AG08396 (cell line): ENCODE measurements around the gene IGF2R.
A peak's percentile ranks its signal among the peaks of the same experiment; 100 is the strongest.

Experiments
- DNase-seq: peaks from one replicate; pipeline ENCODE4 v3.0.0; 2012; ENCODE audit warnings: low spot score, mixed read lengths

The IGF2R gene

GRCh38 chr6:160028487-160029275 lies 59.8 kb downstream of the IGF2R start:
- no peak for DNase-seq

- DNase-seq, result no peak
Observed at GRCh38 chr6:160029525-160029924, 60.6 kb downstream of the IGF2R start.

GRCh38 chr6:160030103-160030502 lies 61.2 kb downstream of the IGF2R start:
- DNase-seq, result peak; percentile 88

- no peak for DNase-seq
Observed at GRCh38 chr6:160031442-160031841, 62.6 kb downstream of the IGF2R start.

GRCh38 chr6:160031871-160032270 lies 63.0 kb downstream of the IGF2R start:
- DNase-seq, result no peak

GRCh38 chr6:160032538-160032937 lies 63.7 kb downstream of the IGF2R start:
- no peak for DNase-seq

- DNase-seq, result no peak
Observed at GRCh38 chr6:160034036-160034930, 65.4 kb downstream of the IGF2R start.

GRCh38 chr6:160035241-160035640 lies 66.4 kb downstream of the IGF2R start:
- DNase-seq, result no peak

GRCh38 chr6:160035693-160036330 lies 66.9 kb downstream of the IGF2R start:
- DNase-seq, result no peak

- DNase-seq, result no peak
Observed at GRCh38 chr6:160036331-160036695, 67.4 kb downstream of the IGF2R start.

GRCh38 chr6:160036790-160037206 lies 67.9 kb downstream of the IGF2R start:
- peak; percentile 69 for DNase-seq

GRCh38 chr6:160038479-160038878 lies 69.6 kb downstream of the IGF2R start:
- no peak for DNase-seq

- no peak for DNase-seq
Observed at GRCh38 chr6:160039441-160039840, 70.6 kb downstream of the IGF2R start.

GRCh38 chr6:160040055-160040454 lies 71.2 kb downstream of the IGF2R start:
- DNase-seq, result no peak

GRCh38 chr6:160040527-160041264 lies 71.8 kb downstream of the IGF2R start:
- no peak for DNase-seq

- peak; percentile 55 for DNase-seq
Observed at GRCh38 chr6:160041608-160042007, 72.7 kb downstream of the IGF2R start.

- DNase-seq, result peak; percentile 29
Observed at GRCh38 chr6:160042014-160042773, 73.3 kb downstream of the IGF2R start.

- no peak for DNase-seq
Observed at GRCh38 chr6:160042788-160043301, 74.0 kb downstream of the IGF2R start.

GRCh38 chr6:160043784-160044183 lies 74.9 kb downstream of the IGF2R start:
- DNase-seq, result no peak

- no peak for DNase-seq
Observed at GRCh38 chr6:160044687-160045086, 75.8 kb downstream of the IGF2R start.

GRCh38 chr6:160048471-160048870 lies 79.6 kb downstream of the IGF2R start:
- no peak for DNase-seq
